Memory B cell (primary cell): ENCODE measurements around the gene ADSS2.

Experiments
- ATAC-seq: fragments of 150-1000 bp; cut with Tn5 transposase; 2 replicates; pipeline ENCODE4 v1.10.0; 2021; ENCODE audit warnings: low read depth, mild to moderate bottlenecking, moderate library complexity
- DNase-seq, 2 donors: peaks; one replicate each; pipeline ENCODE4 v3.0.0; 2022; ENCODE audit warnings: low spot score in 2 of 2
- H3K27ac Mint-ChIP-seq: one replicate; pipeline ENCODE4 v1.8.0; 2022; ENCODE audit warnings: mild to moderate bottlenecking, moderate library complexity, mixed read lengths
- H3K27me3 Mint-ChIP-seq: one replicate; pipeline ENCODE4 v1.8.0; 2022; ENCODE audit warnings: mixed read lengths
- H3K36me3 Mint-ChIP-seq: one replicate; pipeline ENCODE4 v1.8.0; 2022; ENCODE audit warnings: mild to moderate bottlenecking, mixed read lengths
- H3K4me1 Mint-ChIP-seq: one replicate; pipeline ENCODE4 v1.8.0; 2022; ENCODE audit warnings: mixed read lengths
- H3K4me3 Mint-ChIP-seq: one replicate; pipeline ENCODE4 v1.8.0; 2022; ENCODE audit warnings: mild to moderate bottlenecking, moderate library complexity, mixed read lengths
- H3K9me3 Mint-ChIP-seq: one replicate; pipeline ENCODE4 v1.8.0; 2022; ENCODE audit warnings: mixed read lengths

ADSS2 gene

GRCh38 chr1:244397131-244397530, 54.6 kb downstream of the ADSS2 start:
- Mint-ChIP-seq H3K4me1 (peaks cover 6% of the 10 kb centered on the region), H3K4me3 (no peak overlapping the region), H3K27me3 (no peaks in the 10 kb centered on the region), H3K27ac (no peak overlapping the region), H3K36me3 (peaks cover 11% of the 10 kb centered on the region), H3K9me3 (peaks cover 8% of the 10 kb centered on the region)
- DNase-seq (no peak), ATAC-seq (no peak)

DNA sequence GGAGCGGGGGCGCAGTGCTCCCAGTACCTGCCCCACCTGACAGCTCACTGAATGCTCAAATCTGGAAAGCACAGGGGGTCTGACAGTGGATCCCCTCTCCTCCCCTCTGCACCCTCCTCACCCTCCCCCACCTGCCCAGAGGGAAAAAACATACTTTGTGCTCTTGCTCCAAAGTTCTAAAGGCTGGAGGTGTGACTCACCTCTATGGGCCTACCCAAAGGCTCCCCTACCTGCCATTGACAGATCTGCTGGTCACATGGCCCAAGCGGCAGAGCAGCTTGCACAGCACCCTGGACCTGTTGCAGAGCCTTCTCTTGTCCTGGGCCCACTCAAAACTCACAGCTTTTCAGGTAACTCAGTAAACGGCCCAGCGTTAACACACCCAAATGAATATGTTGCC, 55.7 kb downstream of the ADSS2 start:
- no peaks in the 10 kb centered on the region for H3K36me3 Mint-ChIP-seq
- peaks cover 6% of the 10 kb centered on the region for H3K4me1 Mint-ChIP-seq
- peaks cover 2% of the 10 kb centered on the region for H3K9me3 Mint-ChIP-seq
- peak; percentile 32 for ATAC-seq
- DNase-seq: no peak
- H3K27ac Mint-ChIP-seq: no peak overlapping the region
- no peak overlapping the region for H3K4me3 Mint-ChIP-seq
- H3K27me3 Mint-ChIP-seq: no peaks in the 10 kb centered on the region

DNA sequence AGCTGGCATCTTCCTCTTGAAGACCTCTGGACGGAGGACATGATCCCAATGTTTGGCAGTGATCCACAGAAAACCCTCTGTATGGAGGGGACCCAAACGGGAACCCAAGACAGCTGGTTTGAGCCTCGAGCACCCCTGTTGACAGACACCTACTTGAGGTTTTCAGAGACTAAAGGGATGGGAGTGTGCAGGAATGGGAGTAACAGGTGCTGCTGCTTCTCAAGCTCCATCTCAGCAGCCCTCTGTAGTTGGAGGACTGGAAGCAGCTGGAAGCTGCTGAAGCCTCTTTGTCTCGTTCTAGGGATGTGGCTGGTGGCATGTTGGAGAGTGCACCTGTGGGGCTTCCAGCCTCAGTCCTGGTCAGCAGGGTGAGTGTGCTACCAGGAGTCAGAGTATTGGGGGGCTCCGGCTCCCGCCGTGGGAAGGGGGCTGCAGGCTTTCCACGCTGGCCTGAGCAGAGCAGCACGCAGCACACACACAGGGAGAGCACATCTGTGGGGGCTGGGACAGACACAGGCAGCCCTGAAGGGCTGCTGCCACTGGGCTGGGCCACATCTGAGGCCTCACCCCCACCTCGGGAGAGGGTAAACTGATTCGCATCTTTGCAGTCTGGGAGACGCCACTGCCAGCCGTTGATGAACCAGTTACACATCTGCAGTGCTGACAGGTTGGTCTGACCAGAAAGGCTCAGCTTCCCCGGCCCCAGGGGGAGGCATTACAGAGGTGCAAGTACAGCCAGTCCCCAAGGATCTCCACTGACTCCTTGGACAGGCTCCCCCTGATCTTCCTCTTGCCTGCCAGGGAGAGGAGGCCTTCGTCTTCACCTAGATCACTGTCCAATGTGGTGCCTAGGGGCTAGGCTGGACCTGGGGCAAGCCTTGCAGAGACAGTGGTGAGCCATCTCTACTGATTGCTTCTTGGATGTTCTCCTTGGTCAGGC, 56.6 kb downstream of the ADSS2 start:
- Mint-ChIP-seq H3K27me3 (no peaks in the 10 kb centered on the region), H3K4me3 (no peak overlapping the region), H3K27ac (peak overlapping the region; percentile 38), H3K4me1 (peaks cover 6% of the 10 kb centered on the region), H3K9me3 (peaks cover 2% of the 10 kb centered on the region), H3K36me3 (no peaks in the 10 kb centered on the region)
- DNase-seq: no peak
- ATAC-seq: no peak

DNA sequence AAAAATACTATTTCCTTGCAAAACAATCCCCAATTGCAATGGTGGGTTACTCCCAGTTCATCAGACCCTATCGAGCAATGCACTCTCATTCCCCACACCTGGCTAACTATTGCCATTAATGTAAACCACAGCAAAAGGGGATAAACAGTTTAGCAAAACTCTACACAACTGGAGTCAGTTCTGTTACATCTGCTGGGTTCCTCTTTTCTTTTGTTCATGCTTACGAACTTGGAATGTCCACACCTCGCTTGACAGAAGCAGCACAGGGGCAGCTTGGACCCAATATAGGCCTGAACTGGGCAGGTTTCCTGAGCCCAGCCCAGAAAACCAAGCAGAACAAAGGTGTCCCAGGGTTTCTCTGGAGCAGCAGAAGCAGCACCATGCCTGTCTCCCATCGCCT, 57.4 kb downstream of the ADSS2 start:
- ATAC-seq (no peak), DNase-seq (no peak)
- no peaks in the 10 kb centered on the region for H3K27me3 Mint-ChIP-seq
- peaks cover 6% of the 10 kb centered on the region for H3K4me1 Mint-ChIP-seq
- H3K4me3 Mint-ChIP-seq: no peak overlapping the region
- peaks cover 2% of the 10 kb centered on the region for H3K9me3 Mint-ChIP-seq
- H3K27ac Mint-ChIP-seq: no peak overlapping the region
- no peaks in the 10 kb centered on the region for H3K36me3 Mint-ChIP-seq

- no peaks in the 10 kb centered on the region for H3K36me3 Mint-ChIP-seq
- peaks cover 6% of the 10 kb centered on the region for H3K4me1 Mint-ChIP-seq
- no peaks in the 10 kb centered on the region for H3K27me3 Mint-ChIP-seq
- DNase-seq (no peak), ATAC-seq (no peak)
- H3K4me3 Mint-ChIP-seq: no peak overlapping the region
- H3K27ac Mint-ChIP-seq: no peak overlapping the region
- no peaks in the 10 kb centered on the region for H3K9me3 Mint-ChIP-seq
These were observed 58.0 kb downstream of the ADSS2 start for GRCh38 chr1:244393604-244394176.

- H3K4me1 Mint-ChIP-seq: peaks cover 5% of the 10 kb centered on the region
- no peak overlapping the region for H3K27ac Mint-ChIP-seq
- H3K4me3 Mint-ChIP-seq: no peak overlapping the region
- no peaks in the 10 kb centered on the region for H3K27me3 Mint-ChIP-seq
- H3K36me3 Mint-ChIP-seq: no peaks in the 10 kb centered on the region
- DNase-seq (no peak), ATAC-seq (no peak)
- no peaks in the 10 kb centered on the region for H3K9me3 Mint-ChIP-seq
These were observed 59.9 kb downstream of the ADSS2 start for GRCh38 chr1:244391761-244392160.

GRCh38 chr1:244388961-244389360, 62.7 kb downstream of the ADSS2 start:
- no peak overlapping the region for H3K27ac Mint-ChIP-seq
- H3K27me3 Mint-ChIP-seq: no peaks in the 10 kb centered on the region
- ATAC-seq: no peak
- no peak for DNase-seq
- H3K9me3 Mint-ChIP-seq: no peaks in the 10 kb centered on the region
- peaks cover 2% of the 10 kb centered on the region for H3K4me1 Mint-ChIP-seq
- no peak overlapping the region for H3K4me3 Mint-ChIP-seq
- H3K36me3 Mint-ChIP-seq: no peaks in the 10 kb centered on the region

DNA sequence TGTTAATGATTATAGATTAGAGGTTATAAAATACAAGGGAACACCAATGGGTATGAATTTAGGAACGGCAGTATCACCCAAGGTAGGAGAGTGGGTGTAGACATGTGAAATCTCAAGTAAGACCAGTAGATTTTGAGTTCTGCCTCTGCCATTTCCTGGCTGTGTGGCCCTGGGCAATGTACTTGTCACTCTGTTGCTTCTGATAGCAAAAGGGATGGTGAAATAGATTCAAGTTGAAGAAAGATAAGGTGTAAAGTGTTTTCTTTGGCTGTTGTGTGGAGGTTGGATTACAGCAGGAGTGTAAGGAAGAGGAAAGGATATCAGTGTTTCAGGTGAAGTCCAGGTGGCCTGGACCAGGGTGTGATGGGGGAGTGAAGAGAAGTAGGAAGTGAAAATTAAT, 64.3 kb downstream of the ADSS2 start:
- Mint-ChIP-seq H3K4me1 (peaks cover 2% of the 10 kb centered on the region), H3K27me3 (no peaks in the 10 kb centered on the region), H3K9me3 (no peaks in the 10 kb centered on the region), H3K27ac (no peak overlapping the region), H3K36me3 (no peaks in the 10 kb centered on the region), H3K4me3 (no peak overlapping the region)
- ATAC-seq (no peak), DNase-seq (no peak)

- Mint-ChIP-seq H3K4me3 (no peak overlapping the region), H3K27me3 (no peaks in the 10 kb centered on the region), H3K36me3 (no peaks in the 10 kb centered on the region), H3K27ac (no peak overlapping the region), H3K4me1 (peaks cover 2% of the 10 kb centered on the region), H3K9me3 (no peaks in the 10 kb centered on the region)
- no peak for DNase-seq
- no peak for ATAC-seq
These were observed 65.1 kb downstream of the ADSS2 start for GRCh38 chr1:244386595-244386994.

GRCh38 chr1:244384066-244384465, 67.6 kb downstream of the ADSS2 start:
- H3K9me3 Mint-ChIP-seq: no peaks in the 10 kb centered on the region
- DNase-seq (no peak), ATAC-seq (no peak)
- peaks cover 2% of the 10 kb centered on the region for H3K4me1 Mint-ChIP-seq
- H3K27ac Mint-ChIP-seq: no peak overlapping the region
- no peaks in the 10 kb centered on the region for H3K27me3 Mint-ChIP-seq
- no peak overlapping the region for H3K4me3 Mint-ChIP-seq
- no peaks in the 10 kb centered on the region for H3K36me3 Mint-ChIP-seq

- no peaks in the 10 kb centered on the region for H3K36me3 Mint-ChIP-seq
- no peak overlapping the region for H3K27ac Mint-ChIP-seq
- DNase-seq (no peak), ATAC-seq (no peak)
- no peak overlapping the region for H3K4me3 Mint-ChIP-seq
- H3K27me3 Mint-ChIP-seq: no peaks in the 10 kb centered on the region
- H3K9me3 Mint-ChIP-seq: no peaks in the 10 kb centered on the region
- H3K4me1 Mint-ChIP-seq: peaks cover 2% of the 10 kb centered on the region
These were observed 68.3 kb downstream of the ADSS2 start for GRCh38 chr1:244383278-244383884.

- Mint-ChIP-seq H3K4me1 (no peaks in the 10 kb centered on the region), H3K9me3 (no peaks in the 10 kb centered on the region), H3K27ac (no peak overlapping the region), H3K36me3 (no peaks in the 10 kb centered on the region), H3K27me3 (no peaks in the 10 kb centered on the region), H3K4me3 (no peak overlapping the region)
- ATAC-seq: no peak
- DNase-seq: no peak
These were observed 69.7 kb downstream of the ADSS2 start for GRCh38 chr1:244381878-244382565.

DNA sequence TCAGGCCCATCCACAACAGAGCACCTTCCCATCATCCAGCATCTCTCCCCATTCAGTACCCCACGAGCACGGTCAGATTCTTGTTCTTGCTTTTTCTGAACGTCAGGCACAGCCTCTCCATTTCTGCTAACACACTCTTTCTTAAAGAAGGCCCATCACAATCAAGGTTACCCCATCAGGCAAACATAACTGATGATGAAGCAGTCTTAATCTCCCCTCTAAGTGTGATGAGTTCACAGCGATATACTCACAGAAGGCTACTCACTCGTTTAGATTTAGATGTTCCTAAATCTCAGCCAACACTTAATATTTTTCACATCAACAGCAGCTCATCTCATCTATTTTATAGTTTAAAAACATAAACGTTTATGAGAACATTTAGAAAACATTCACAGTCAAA, 75.6 kb downstream of the ADSS2 start:
- ATAC-seq (no peak), DNase-seq (no peak)
- H3K4me1 Mint-ChIP-seq: no peaks in the 10 kb centered on the region
- no peaks in the 10 kb centered on the region for H3K27me3 Mint-ChIP-seq
- no peak overlapping the region for H3K27ac Mint-ChIP-seq
- no peaks in the 10 kb centered on the region for H3K36me3 Mint-ChIP-seq
- H3K4me3 Mint-ChIP-seq: no peak overlapping the region
- no peaks in the 10 kb centered on the region for H3K9me3 Mint-ChIP-seq

DNA sequence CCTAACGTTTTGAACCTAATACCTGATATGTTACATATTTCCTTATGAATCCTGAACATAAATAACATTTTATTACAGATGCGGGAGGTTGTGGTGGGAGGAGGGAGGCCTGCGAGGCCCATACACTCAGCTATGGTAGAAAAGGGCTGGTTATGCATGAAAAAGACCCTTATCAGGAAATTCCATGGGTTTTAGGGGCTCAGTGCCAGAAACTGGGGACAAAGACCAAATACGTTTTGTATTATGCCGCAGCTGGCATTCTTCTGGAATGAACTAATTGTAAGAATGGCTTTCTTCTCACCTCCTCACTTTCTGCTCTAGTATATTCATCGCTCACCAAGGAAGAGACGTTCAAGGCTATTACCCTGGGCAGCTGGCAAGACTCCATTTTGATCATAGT, 76.7 kb downstream of the ADSS2 start:
- Mint-ChIP-seq H3K9me3 (no peaks in the 10 kb centered on the region), H3K4me1 (no peaks in the 10 kb centered on the region), H3K27ac (no peak overlapping the region), H3K4me3 (no peak overlapping the region), H3K36me3 (no peaks in the 10 kb centered on the region), H3K27me3 (no peaks in the 10 kb centered on the region)
- ATAC-seq (no peak), DNase-seq (no peak)
